Duodenal mucosa (tissue), 2 donors: ENCODE results near the gene CBR3.

Experiments
- H3K27ac ChIP-seq: one replicate; pipeline ENCODE4 v1.7.0; 2013; ENCODE audit warnings: low read depth, low read length
- H3K27me3 ChIP-seq, 2 donors: one replicate each; pipeline ENCODE4 v1.7.0; 2013; ENCODE audit warnings: low read length in 2 of 2, control low read depth in 1 of 2; ENCODE audit not compliant: insufficient read depth in 2 of 2, control insufficient read depth in 1 of 2
- H3K36me3 ChIP-seq, 2 donors: one replicate each; pipeline ENCODE4 v1.7.0; 2013; ENCODE audit warnings: low read length in 2 of 2, control low read depth in 1 of 2; ENCODE audit not compliant: insufficient read depth in 2 of 2, control insufficient read depth in 1 of 2
- H3K4me1 ChIP-seq, 2 donors: one replicate each; pipeline ENCODE4 v1.7.0; 2013; ENCODE audit warnings: low read length in 2 of 2, control low read depth in 1 of 2; ENCODE audit not compliant: insufficient read depth in 2 of 2, control insufficient read depth in 1 of 2
- H3K4me3 ChIP-seq, 2 donors: one replicate each; pipeline ENCODE4 v1.7.0; 2013; ENCODE audit warnings: low read length in 2 of 2, low read depth in 1 of 2
- H3K9ac ChIP-seq, 2 donors: one replicate each; pipeline ENCODE4 v1.7.0; 2013; ENCODE audit warnings: low read length in 2 of 2, low read depth in 1 of 2
- H3K9me3 ChIP-seq, 2 donors: one replicate each; pipeline ENCODE4 v1.7.0; 2013; ENCODE audit warnings: low read length in 2 of 2, control low read depth in 1 of 2; ENCODE audit not compliant: control insufficient read depth in 1 of 2

Gene CBR3

GRCh38 chr21:36193200-36193599 lies 58.3 kb downstream of the CBR3 start:
- no peak overlapping the region for H3K27ac ChIP-seq
- peaks cover 18 to 22% of the 10 kb centered on the region in 2 donors for H3K4me1 ChIP-seq
- H3K4me3 ChIP-seq = no peak overlapping the region
- no peaks in the 10 kb centered on the region for H3K36me3 ChIP-seq
- no peaks in the 10 kb centered on the region for H3K27me3 ChIP-seq
- no peak overlapping the region for H3K9ac ChIP-seq
- H3K9me3 ChIP-seq = no peaks in the 10 kb centered on the region

GRCh38 chr21:36194024-36194423 lies 59.1 kb downstream of the CBR3 start:
- Histone ChIP-seq H3K27ac (no peak overlapping the region), H3K4me3 (no peak overlapping the region), H3K9me3 (no peaks in the 10 kb centered on the region), H3K9ac (no peak overlapping the region), H3K27me3 (no peaks in the 10 kb centered on the region), H3K4me1 (peaks cover 14 to 23% of the 10 kb centered on the region in 2 donors), H3K36me3 (no peaks in the 10 kb centered on the region)

- Histone ChIP-seq H3K4me1 (peaks cover 12 to 24% of the 10 kb centered on the region in 2 donors), H3K27ac (no peak overlapping the region)
These were observed 60.7 kb downstream of the CBR3 start for GRCh38 chr21:36195613-36196012.

More at GRCh38 chr21:36195613-36196012, 60.7 kb downstream of the CBR3 start:
- Histone ChIP-seq H3K9ac (no peak overlapping the region), H3K27me3 (no peaks in the 10 kb centered on the region), H3K4me3 (no peak overlapping the region), H3K9me3 (no peaks in the 10 kb centered on the region), H3K36me3 (peaks cover 4 to 6% of the 10 kb centered on the region in 2 donors)
